Lung microvascular endothelial cell (primary cell): ENCODE data around the gene MALAT1. TPM values are rescaled to one million over a fixed set of nuclear protein-coding genes. Genes with fewer than 3 reads are reported as not detected.

ENCODE experiments used
- DNase-seq, 2 donors: peaks; one replicate each; pipeline versions ENCODE4 v3.0.0 to v3.0.0-alpha.2; 2010; ENCODE audit warnings: low read depth in 2 of 2
- total RNA-seq: library from RNA; depleted of rRNA; stranded (reverse); fragments of >200 nt; gene quantifications from 2 replicates; pipeline ENCODE4 v1.2.1, GENCODE V29; 2014

MALAT1 gene
- total RNA-seq, 1 donor from 2014 or later: 2,739 TPM

DNA sequence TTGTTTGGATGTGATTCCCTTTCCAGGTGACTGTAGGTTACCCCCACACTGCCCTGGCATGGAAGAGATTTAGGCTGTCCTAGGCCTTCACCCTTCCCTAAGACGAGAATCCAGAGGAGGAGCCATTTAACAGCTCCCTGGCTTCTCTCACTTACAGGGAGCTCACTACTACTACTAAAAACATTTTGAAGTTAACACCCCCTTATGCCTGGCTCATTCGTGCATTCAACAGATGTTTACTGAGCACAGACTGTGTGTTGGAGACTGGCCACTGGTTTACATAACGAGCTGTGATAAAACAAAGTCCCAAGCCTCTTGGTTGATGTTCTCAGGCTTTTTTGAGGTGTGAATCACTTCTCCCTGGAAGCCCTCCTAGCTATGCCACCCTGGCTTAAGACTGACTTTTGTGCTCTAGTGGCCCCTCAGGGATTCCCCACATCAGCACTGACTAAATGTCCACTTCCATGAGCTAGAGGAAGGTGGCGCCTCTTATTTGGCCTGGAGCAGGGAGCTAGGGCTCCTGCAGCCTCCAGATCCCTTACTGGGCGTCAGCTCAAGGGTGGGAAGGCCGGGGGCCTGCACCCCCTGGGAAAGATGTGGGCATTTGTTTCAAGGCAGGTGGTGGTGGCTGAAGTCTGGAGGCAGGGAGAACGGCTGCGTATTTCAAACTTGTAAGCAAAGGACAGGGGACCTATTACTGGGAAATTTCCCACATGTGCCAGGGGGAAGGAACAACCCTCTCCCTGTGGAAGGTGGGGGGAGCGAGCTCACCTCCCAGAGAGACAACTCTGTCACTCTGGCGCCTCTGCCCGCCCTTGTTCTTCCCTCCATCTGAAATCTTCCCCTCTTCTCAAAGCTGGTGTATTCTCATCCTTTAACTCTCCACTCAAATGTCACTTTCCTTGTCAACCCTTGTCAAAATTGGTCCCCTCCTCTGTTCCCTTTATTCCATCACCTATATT lies 19.4 kb upstream of the MALAT1 start:
- DNase-seq: peak; percentile 56 to 85

DNA sequence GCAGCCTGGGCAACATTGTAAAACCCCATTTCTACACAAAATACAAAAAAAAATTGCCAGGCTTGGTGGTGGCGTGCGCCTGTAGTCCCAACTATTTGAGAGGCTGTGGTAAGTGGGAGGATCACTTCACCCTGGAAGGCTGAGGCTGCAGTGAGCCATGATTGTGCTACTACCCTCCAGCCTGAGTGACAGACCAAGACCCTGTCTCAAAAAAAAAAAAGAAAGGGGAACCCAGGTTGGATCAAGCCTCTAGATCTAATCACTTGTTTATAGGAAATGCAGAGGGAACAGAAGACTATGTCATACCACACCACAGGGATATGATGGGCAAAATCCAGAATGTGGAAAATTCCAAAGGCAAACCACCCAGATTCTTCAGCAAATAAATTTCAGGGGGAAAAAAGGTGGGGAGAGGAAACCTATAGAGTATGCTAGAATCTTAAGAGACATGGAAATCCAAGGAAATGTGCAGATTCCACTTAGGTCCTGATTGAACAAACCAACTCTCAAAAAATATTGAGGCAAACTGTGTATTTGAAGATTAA lies 16.5 kb upstream of the MALAT1 start:
- no peak for DNase-seq

GRCh38 chr11:65485920-65486219 lies 13.0 kb upstream of the MALAT1 start:
- DNase-seq: no peak

DNA sequence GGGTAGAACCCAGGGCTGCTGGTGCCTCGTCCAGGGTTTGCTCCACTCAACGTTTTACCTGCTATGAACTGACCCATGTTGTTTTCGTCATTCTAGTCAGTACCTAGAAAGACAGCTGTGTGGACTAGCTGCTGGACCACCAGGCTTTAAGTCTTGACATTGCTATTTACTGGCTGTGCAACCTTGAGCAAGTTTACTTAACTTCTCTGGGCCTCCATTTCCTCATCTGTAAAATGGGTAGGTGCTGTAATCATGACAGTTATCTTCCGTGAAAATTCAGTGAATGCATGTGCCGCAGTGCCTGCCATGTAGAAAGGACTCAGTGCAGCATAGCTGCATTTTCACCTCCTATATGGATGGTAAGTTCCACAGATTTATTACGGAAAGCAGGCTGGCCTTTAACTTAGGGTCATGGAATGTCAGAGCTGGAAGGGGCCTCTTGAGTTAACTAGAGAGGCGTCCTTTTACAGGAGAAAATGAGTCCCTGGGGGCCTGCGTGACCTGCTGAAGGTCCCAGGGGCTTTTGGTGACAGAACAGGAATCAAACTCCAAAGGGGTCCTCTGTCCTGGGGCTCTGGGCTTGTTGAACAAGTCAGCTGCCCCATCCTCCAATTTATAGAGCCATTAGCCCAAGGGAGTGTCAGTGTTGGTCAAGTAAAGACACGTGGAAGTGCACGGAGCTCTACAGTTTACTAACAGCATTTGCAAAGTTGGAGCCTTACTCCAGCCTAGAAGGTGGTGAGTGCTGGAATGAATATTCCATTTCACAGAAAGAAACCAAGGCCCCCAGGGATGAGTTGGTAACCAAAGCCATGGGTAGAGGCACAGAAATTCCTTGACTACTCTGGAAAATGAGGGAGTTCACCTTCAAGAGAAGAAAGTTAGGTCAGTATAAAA lies 12.0 kb upstream of the MALAT1 start:
- no peak for DNase-seq

- peak; percentile 100 for DNase-seq
Observed at GRCh38 chr11:65487467-65488272, 11.2 kb upstream of the MALAT1 start.

GRCh38 chr11:65488273-65489034 lies 10.4 kb upstream of the MALAT1 start:
- peak; percentile 53 to 68 for DNase-seq

DNA sequence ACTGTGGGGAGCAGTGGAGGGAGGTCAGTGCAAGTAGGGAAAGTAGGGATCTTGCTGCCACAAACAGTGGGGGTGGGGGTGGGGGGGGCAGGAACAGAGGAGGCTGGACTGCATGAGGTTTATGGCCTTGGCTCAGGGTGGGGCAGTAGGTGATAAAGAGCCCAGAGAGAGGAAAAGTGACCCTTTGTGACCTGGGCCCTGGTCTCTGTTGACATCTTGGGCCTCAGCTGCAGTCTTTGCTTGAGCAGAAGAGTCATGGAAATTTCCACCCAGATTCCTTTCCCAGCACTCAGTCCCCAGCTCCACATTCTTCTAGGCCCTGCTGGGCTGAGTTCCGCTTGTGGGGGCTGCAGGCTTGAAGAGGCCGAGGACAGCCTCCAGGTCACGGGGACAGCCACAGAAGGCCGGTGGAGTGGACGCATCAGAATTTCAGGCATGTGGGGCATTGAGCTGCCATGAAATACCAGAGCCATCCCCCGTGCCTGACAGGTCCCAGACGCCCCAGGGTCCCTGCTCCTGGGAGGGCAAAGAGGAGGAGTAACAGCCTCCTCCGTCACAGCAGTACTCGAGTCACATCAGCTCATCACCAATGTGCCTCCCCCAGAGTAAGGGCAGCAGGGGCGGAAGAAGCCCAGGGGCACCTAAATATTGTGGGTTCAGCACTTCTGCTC lies 9.7 kb upstream of the MALAT1 start:
- DNase-seq: peak in 1 of 2 donors; percentile 59

GRCh38 chr11:65489706-65490320 lies 9.0 kb upstream of the MALAT1 start:
- DNase-seq: peak in 1 of 2 donors; percentile 62

GRCh38 chr11:65491163-65491465 lies 7.7 kb upstream of the MALAT1 start:
- DNase-seq: peak; percentile 58 to 61

DNA sequence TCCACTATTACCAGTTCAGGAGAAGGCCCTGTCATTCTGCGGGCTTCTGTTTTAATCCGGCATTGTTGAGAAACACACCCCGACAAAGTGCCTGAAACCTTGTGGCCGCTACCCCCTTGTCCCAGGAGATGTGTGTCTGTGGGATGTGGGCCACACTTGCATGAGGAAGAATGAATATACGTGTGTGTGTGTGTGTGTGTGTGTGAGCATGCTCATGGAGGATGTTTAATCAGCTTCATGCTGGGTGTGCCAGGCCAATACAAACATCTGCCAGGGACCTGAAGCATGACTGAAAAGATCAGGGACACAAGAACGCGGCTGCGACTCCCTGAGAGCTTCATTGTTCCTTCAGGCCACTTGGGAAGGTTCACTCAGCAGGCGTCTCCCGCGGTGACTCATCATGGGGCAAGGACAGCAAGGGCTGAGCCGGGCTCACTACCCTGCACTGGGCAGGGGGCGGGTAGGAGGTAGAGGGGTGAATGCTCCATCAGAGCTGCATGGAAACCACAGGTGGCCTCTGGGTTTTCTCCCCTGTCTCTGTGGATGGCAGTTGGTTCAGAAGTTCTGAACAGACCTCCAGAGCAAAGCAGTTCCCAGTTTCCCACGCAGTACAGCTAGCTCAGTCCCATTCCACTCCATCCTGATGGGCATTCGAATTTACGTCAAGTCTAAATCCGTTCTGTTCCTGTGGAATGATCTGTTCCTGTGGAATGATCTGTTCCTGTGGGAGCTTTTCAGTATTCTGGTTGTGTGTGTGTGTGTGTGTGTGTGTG lies 7.0 kb upstream of the MALAT1 start:
- peak; percentile 86 to 92 for DNase-seq

DNA sequence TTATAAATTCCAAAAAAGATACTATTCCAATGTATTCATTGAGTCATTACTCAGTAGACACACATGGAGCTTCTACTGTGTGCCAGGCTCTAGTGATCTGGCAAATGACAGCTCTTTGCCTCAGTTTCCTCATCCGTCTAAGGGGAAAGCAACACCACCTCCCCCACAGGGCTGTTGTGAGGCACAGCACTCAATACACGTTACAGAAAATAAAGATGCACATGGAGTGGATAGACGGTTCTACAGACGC lies 6.5 kb upstream of the MALAT1 start:
- DNase-seq: no peak

GRCh38 chr11:65492637-65493366 lies 6.0 kb upstream of the MALAT1 start:
- DNase-seq: peak in 1 of 2 donors; percentile 89

DNA sequence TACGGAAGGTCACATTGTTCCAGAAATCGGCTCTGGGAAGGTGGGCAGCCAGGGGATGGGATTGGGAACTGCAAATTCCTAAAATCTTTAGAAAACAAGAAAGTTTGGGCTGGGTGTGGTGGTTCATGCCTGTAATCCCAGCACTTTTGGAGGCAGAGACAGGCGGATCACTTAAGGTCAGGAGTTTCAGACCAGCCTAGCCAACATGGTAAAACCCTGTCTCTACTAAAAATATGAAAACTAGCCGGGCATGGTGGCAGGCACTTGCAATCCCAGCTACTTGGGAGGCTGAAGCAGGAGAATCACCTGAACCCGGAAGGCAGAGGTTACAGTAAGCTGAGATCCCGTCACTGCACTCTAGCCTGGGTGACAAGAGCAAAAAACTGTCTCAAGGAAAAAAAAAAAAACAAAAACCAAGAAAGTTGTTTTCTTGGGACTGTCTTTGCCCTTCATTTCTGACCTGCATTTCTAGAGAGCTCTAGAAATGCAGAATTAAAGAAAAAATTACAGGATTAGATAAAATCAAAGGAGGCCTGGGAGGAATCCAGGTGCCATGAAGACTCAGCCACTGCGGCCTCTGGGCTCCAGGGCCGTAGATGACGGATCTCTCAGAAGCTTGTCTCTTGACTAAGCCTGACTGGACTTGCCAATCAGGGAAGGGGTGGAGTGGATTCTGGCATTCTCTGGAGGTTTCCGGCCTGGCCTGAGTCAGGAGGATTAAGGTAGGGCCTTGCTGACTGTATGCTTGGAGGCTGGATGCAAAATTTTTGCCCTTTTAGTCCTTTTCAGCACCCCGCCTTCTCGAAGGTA lies 5.3 kb upstream of the MALAT1 start:
- DNase-seq: peak; percentile 35 to 95

GRCh38 chr11:65496304-65497140 lies 2.3 kb upstream of the MALAT1 start:
- peak in 1 of 2 donors; percentile 42 for DNase-seq

- peak; percentile 99 for DNase-seq
Observed at GRCh38 chr11:65497141-65498041, 1.5 kb upstream of the MALAT1 start.
